HG03066 (cell line): ENCODE measurements around the gene CHSY1.
"Not testable (repeated sequence)": the region's sequence is repeated elsewhere in the genome, so short reads cannot be mapped to it uniquely, and the experiment has no call there.

ENCODE experiments used
- ATAC-seq: cut with Tn5 transposase; IDR thresholded peaks from one replicate; pipeline ENCODE4 v1.9.1; 2021; ENCODE audit warnings: low read depth; ENCODE audit not compliant: unreplicated experiment

The CHSY1 gene

GRCh38 chr15:101251830-101252820 is at the start of gene CHSY1:
CHSY1 (minus strand) TSS chr15:101252048; CDS start chr15:101251456, 592 bp downstream.
- peak; percentile 75 for ATAC-seq

- ATAC-seq: no peak
Observed at GRCh38 chr15:101296418-101297405, 44.9 kb upstream of the CHSY1 start.

- ATAC-seq: no peak
Observed at GRCh38 chr15:101295607-101296161, 43.8 kb upstream of the CHSY1 start.

GRCh38 chr15:101294731-101295606 is 43.1 kb upstream of the CHSY1 start, which contains the start of gene SNRPA1:
SNRPA1 (minus strand) TSS chr15:101295248; CDS start chr15:101295178, 70 bp downstream.
- ATAC-seq: peak; percentile 67

- ATAC-seq: no peak
Observed at GRCh38 chr15:101293122-101293521, 41.3 kb upstream of the CHSY1 start.

GRCh38 chr15:101288905-101289513 is 37.2 kb upstream of the CHSY1 start:
- ATAC-seq: no peak

- not testable (repeated sequence) for ATAC-seq
Observed at GRCh38 chr15:101287342-101287741, 35.5 kb upstream of the CHSY1 start.

- no peak for ATAC-seq
Observed at GRCh38 chr15:101286471-101287114, 34.7 kb upstream of the CHSY1 start.

GRCh38 chr15:101283931-101284330 is 32.1 kb upstream of the CHSY1 start:
- no peak for ATAC-seq

- ATAC-seq: no peak
Observed at GRCh38 chr15:101280007-101280406, 28.2 kb upstream of the CHSY1 start.

- ATAC-seq: no peak
Observed at GRCh38 chr15:101277943-101278564, 26.2 kb upstream of the CHSY1 start.

GRCh38 chr15:101277038-101277822 is 25.4 kb upstream of the CHSY1 start, which contains the start of gene SELENOS:
SELENOS (minus strand) TSS chr15:101277485; CDS start chr15:101277417, 68 bp downstream.
- peak; percentile 78 for ATAC-seq

- peak; percentile 45 for ATAC-seq
Observed at GRCh38 chr15:101276501-101277037, 24.7 kb upstream of the CHSY1 start.

- ATAC-seq: peak; percentile 38
Observed at GRCh38 chr15:101275018-101275417, 23.2 kb upstream of the CHSY1 start.

GRCh38 chr15:101273534-101273933 is 21.7 kb upstream of the CHSY1 start:
- ATAC-seq: no peak

GRCh38 chr15:101272584-101272983 is 20.7 kb upstream of the CHSY1 start:
- ATAC-seq: no peak
